HCT116 (cell line): ENCODE measurements around the gene FRMD4A. TPM values are rescaled to one million over a fixed set of nuclear protein-coding genes. Genes with fewer than 3 reads are reported as not detected.

Experiments
- ATAC-seq: fragments of 200-7000 bp; cut with Tn5 transposase; 2 replicates; pipeline ENCODE4 v1.9.1; 2020; ENCODE audit warnings: mild to moderate bottlenecking, moderate library complexity
- BruUV-seq: library from RNA; stranded (reverse); fragments of 400-500 nt; replicated peaks from 2 replicates; lab custom pipeline; 2021; lab: Mats Ljungman, UMichigan
- CTCF ChIA-PET: fragments of 300-600 bp; sonication (Branson Sonifier 250); formaldehyde crosslinking; loops from one replicate; lab custom pipeline; 2021; ENCODE audit warnings: antibody characterized with exemption; lab: Charles Lee
- POLR2A ChIA-PET: fragments of 300-600, 350-600 bp; sonication (Branson Sonifier 250); formaldehyde crosslinking; loops from one replicate; lab custom pipeline; 2021; ENCODE audit warnings: antibody characterized with exemption; lab: Charles Lee
- RAD21 ChIA-PET, 2 experiments: fragments of 300-600 bp; sonication (Branson Sonifier 250); formaldehyde crosslinking; loops; one replicate each; lab custom pipeline; 2023; ENCODE audit warnings: low total read pairs in 2 of 2; ENCODE audit not compliant: uncharacterized antibody in 2 of 2, unreplicated experiment in 2 of 2, low non-redundant PET in 1 of 2; lab: Charles Lee
- DNase-seq: peaks from one replicate; pipeline ENCODE4 v3.0.0-alpha.2; 2010; ENCODE audit warnings: low read depth, low spot score
- H2AFZ ChIP-seq: fragments of 200-600 bp; shearing (Covaris generic), sonication (generic); 2 replicates; pipeline ENCODE4 v1.6.1; 2017; ENCODE audit warnings: low read depth, mixed run types, mixed read lengths, antibody characterized with exemption, low read length; ENCODE audit not compliant: poor library complexity, severe bottlenecking
- H3K27ac ChIP-seq: 2 replicates; pipeline ENCODE4 v1.5.1; 2012; ENCODE audit warnings: low read depth, low read length
- H3K27me3 ChIP-seq: fragments of 200-600 bp; sonication (generic); 2 replicates; pipeline ENCODE4 v1.6.1; 2016; ENCODE audit warnings: mixed run types, low read length, mixed read lengths; ENCODE audit not compliant: insufficient read depth
- H3K36me3 ChIP-seq, 2 experiments: fragments of 200-500 bp in 1 of 2; fragments of 200-600 bp in 1 of 2; sonication (Bioruptor generic) in 1 of 2; sonication (generic) in 1 of 2; 2 replicates each; pipeline versions ENCODE4 v1.5.1 to v1.6.1; 2014 to 2016; ENCODE audit warnings: low read length in 2 of 2, inconsistent platforms in 1 of 2, mixed read lengths in 1 of 2, mixed run types in 1 of 2; ENCODE audit not compliant: insufficient read depth in 2 of 2, control insufficient read depth in 1 of 2
- H3K4me1 ChIP-seq, 2 experiments: fragments of 200-600 bp in 1 of 2; sonication (generic) in 1 of 2; 2 replicates each; pipeline versions ENCODE4 v1.5.1 to v1.6.1; 2012 to 2017; ENCODE audit warnings: low read length in 2 of 2, inconsistent platforms in 1 of 2, mild to moderate bottlenecking in 1 of 2, mixed read lengths in 1 of 2, mixed run types in 1 of 2, moderate library complexity in 1 of 2; ENCODE audit not compliant: insufficient read depth in 2 of 2, control insufficient read depth in 1 of 2
- H3K4me2 ChIP-seq: fragments of 200-600 bp; sonication (generic); 2 replicates; pipeline ENCODE4 v1.6.1; 2017; ENCODE audit warnings: mixed run types, low read length, mixed read lengths
- H3K4me3 ChIP-seq, 2 experiments: fragments of 200-600 bp in 1 of 2; sonication (generic) in 1 of 2; replicated peaks in 1 of 2; 2 replicates each; pipeline ENCODE4 v1.5.1; 2011 to 2016; ENCODE audit warnings: low read length in 2 of 2, control low read depth in 1 of 2, low read depth in 1 of 2, mild to moderate bottlenecking in 1 of 2, mixed read lengths in 1 of 2, mixed run types in 1 of 2
- H3K79me2 ChIP-seq: fragments of 200-600 bp; sonication (generic); 2 replicates; pipeline ENCODE4 v1.6.1; 2017; ENCODE audit warnings: mild to moderate bottlenecking, mixed run types, low read length, moderate library complexity, mixed read lengths; ENCODE audit not compliant: insufficient read depth
- H3K9ac ChIP-seq: fragments of 200-600 bp; sonication (generic); 2 replicates; pipeline ENCODE4 v1.6.1; 2016; ENCODE audit warnings: low read length, mixed read lengths
- H3K9me2 ChIP-seq: fragments of 200-600 bp; sonication (generic), shearing (Covaris generic); 2 replicates; pipeline ENCODE4 v1.6.1; 2017; ENCODE audit warnings: mixed run types, mild to moderate bottlenecking, moderate library complexity; ENCODE audit not compliant: insufficient read depth
- H3K9me3 ChIP-seq, 2 experiments: fragments of 200-500 bp in 1 of 2; fragments of 200-600 bp in 1 of 2; sonication (Bioruptor generic) in 1 of 2; sonication (generic) in 1 of 2; 2 replicates each; pipeline ENCODE4 v1.6.1; 2014 to 2017; ENCODE audit warnings: low read length in 2 of 2, mixed read lengths in 2 of 2, inconsistent platforms in 1 of 2, low read depth in 1 of 2, mild to moderate bottlenecking in 1 of 2, mixed run types in 1 of 2, moderate library complexity in 1 of 2; ENCODE audit not compliant: control insufficient read depth in 1 of 2, insufficient read depth in 1 of 2
- H4K20me1 ChIP-seq: fragments of 200-600 bp; sonication (generic), shearing (Covaris generic); 2 replicates; pipeline ENCODE4 v1.6.1; 2017; ENCODE audit warnings: mixed run types, mild to moderate bottlenecking, moderate library complexity; ENCODE audit not compliant: insufficient read depth
- ATF3 ChIP-seq: IDR thresholded peaks from 2 replicates; pipeline ENCODE4 v1.6.1; 2012
- CBX3 ChIP-seq: IDR thresholded peaks from 2 replicates; pipeline ENCODE4 v1.6.1; 2012; ENCODE audit warnings: low read depth
- CEBPB ChIP-seq: IDR thresholded peaks from 2 replicates; pipeline ENCODE4 v1.6.1; 2012; ENCODE audit warnings: low read depth
- CTCF ChIP-seq, 3 experiments: fragments of 200-600 bp in 1 of 3; sonication (generic) in 1 of 3; IDR thresholded peaks in 2 of 3; conservative IDR thresholded peaks in 1 of 3; 2 replicates each; pipeline ENCODE4 v1.5.1; 2012 to 2017; ENCODE audit warnings: low read depth in 2 of 3, low read length in 2 of 3, antibody characterized with exemption in 1 of 3, borderline replicate concordance in 1 of 3, control low read depth in 1 of 3, mild to moderate bottlenecking in 1 of 3, mixed read lengths in 1 of 3, mixed run types in 1 of 3, moderate library complexity in 1 of 3; ENCODE audit not compliant: insufficient read depth in 1 of 3
- ELF1 ChIP-seq: IDR thresholded peaks from 2 replicates; pipeline ENCODE4 v1.6.1; 2012; ENCODE audit warnings: low read depth, borderline replicate concordance
- EZH2phosphoT487 ChIP-seq: fragments of 200-600 bp; IDR thresholded peaks from 2 replicates; pipeline ENCODE4 v1.6.1; 2018; ENCODE audit warnings: antibody characterized with exemption, borderline replicate concordance
- JUND ChIP-seq: IDR thresholded peaks from 2 replicates; pipeline ENCODE4 v1.6.1; 2012
- MAX ChIP-seq: IDR thresholded peaks from 2 replicates; pipeline ENCODE4 v1.6.1; 2012
- POLR2A ChIP-seq: IDR thresholded peaks from 2 replicates; pipeline ENCODE4 v1.7.0; 2011; ENCODE audit warnings: borderline replicate concordance; ENCODE audit not compliant: insufficient read depth, insufficient read length; ENCODE audit errors: extremely low read depth
- POLR2AphosphoS5 ChIP-seq: IDR thresholded peaks from 2 replicates; pipeline ENCODE4 v1.6.1; 2011; ENCODE audit warnings: mild to moderate bottlenecking, low read depth, low read length, moderate library complexity
- SRF ChIP-seq: IDR thresholded peaks from 2 replicates; pipeline ENCODE4 v1.6.1; 2012; ENCODE audit warnings: low read depth
- TCF7L2 ChIP-seq: IDR thresholded peaks from 2 replicates; pipeline ENCODE4 v1.7.0; 2011; ENCODE audit warnings: borderline replicate concordance, inconsistent platforms; ENCODE audit not compliant: insufficient read depth, insufficient read length; ENCODE audit errors: extremely low read depth
- YY1 ChIP-seq: IDR thresholded peaks from 2 replicates; pipeline ENCODE4 v1.6.1; 2011; ENCODE audit warnings: low read length, low read depth, moderate library complexity, mild to moderate bottlenecking; ENCODE audit not compliant: insufficient replicate concordance; ENCODE audit errors: extremely low read depth
- ZBTB33 ChIP-seq: IDR thresholded peaks from 2 replicates; pipeline ENCODE4 v1.6.1; 2011; ENCODE audit warnings: mild to moderate bottlenecking, low read length, moderate library complexity; ENCODE audit not compliant: insufficient replicate concordance; ENCODE audit errors: extremely low read depth
- ZFX ChIP-seq: fragments of 450-650 bp; IDR thresholded peaks from 2 replicates; pipeline ENCODE4 v1.6.1; 2017
- intact Hi-C: fragments of 100-400 bp; cut with micrococcal nuclease; formaldehyde crosslinking; loops from 2 replicates; pipeline ENCODE4 v1.10.0; 2022
- total RNA-seq: library from RNA; stranded (reverse); gene quantifications from one replicate; pipeline ENCODE4 v1.2.1, GENCODE V29; 2021; ENCODE audit not compliant: unreplicated experiment

The FRMD4A gene
- total RNA-seq, 1 experiment from 2014 or later = 0.20 TPM

DNA sequence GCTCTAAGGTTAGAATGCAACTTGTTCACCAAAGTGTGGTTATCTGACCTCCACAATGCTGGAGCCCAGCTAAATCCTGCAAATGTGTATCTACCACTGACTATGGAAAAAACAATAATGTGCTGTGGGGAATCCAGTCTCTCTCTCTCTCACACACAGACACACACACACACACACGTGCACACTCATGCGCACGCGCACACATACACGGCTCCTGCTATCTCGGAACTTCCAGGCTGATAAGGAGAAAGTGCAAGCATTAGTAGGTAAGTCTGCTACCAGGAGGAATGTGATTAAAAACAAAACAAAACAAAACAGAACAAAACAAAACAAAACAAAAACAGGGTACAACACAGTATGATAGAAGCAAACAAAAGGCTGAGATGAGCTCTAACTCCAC is 205.2 kb downstream of the FRMD4A start:
- TF ChIP-seq POLR2A = no peak
- no peak for TF ChIP-seq CTCF (IDR thresholded peaks at IDR 0.05 in 2 of 3, conservative IDR thresholded peaks at IDR 0.05 in 1 of 3; ENCODE audit: borderline replicate concordance in 1 of 3, insufficient read depth in 1 of 3, low read depth in 2 of 3, low read length in 2 of 3)
- no peak for TF ChIP-seq CBX3
- TF ChIP-seq ELF1 = no peak
- no peak for TF ChIP-seq JUND
- ChIA-PET RAD21 (no interaction called here), CTCF (no interaction called here), POLR2A (no interaction called here)
- Histone ChIP-seq H3K9me2 (no peaks in the 10 kb centered on the region), H3K27me3 (peaks cover 10% of the 10 kb centered on the region; the same call in 1 of the 2 replicates), H4K20me1 (no peaks in the 10 kb centered on the region), H3K4me1 (peaks cover 7 to 8% of the 10 kb centered on the region in 2 experiments), H3K4me3 (no peak overlapping the region), H3K4me2 (no peak overlapping the region), H2AFZ (no peak overlapping the region), H3K27ac (no peak overlapping the region), H3K36me3 (no peaks in the 10 kb centered on the region), H3K9ac (no peak overlapping the region), H3K79me2 (no peaks in the 10 kb centered on the region), H3K9me3 (no peaks in the 10 kb centered on the region)
- intact Hi-C loops = no loop called here
- ATAC-seq = no peak
- DNase-seq = no peak
- no TSS peak for BruUV-seq

- intact Hi-C loops = no loop called here
- ChIA-PET RAD21 (no interaction called here), CTCF (no interaction called here), POLR2A (no interaction called here)
- Histone ChIP-seq H2AFZ (no peak overlapping the region), H3K4me1 (peaks cover 7 to 8% of the 10 kb centered on the region in 2 experiments), H3K9me3 (no peaks in the 10 kb centered on the region), H3K9ac (no peak overlapping the region), H3K27me3 (peaks cover 10% of the 10 kb centered on the region; the same call in 1 of the 2 replicates), H3K27ac (no peak overlapping the region), H3K79me2 (no peaks in the 10 kb centered on the region), H3K4me2 (no peak overlapping the region), H4K20me1 (no peaks in the 10 kb centered on the region), H3K9me2 (no peaks in the 10 kb centered on the region), H3K36me3 (no peaks in the 10 kb centered on the region), H3K4me3 (no peak overlapping the region)
- TF ChIP-seq POLR2AphosphoS5 (no peak), EZH2phosphoT487 (no peak), YY1 (no peak), CEBPB (no peak), ATF3 (no peak), ZBTB33 (no peak), ELF1 (no peak), ZFX (no peak), TCF7L2 (no peak), CBX3 (no peak), MAX (no peak), SRF (no peak)
- DNase-seq (no peak), ATAC-seq (no peak)
- no TSS peak for BruUV-seq
These were observed 205.8 kb downstream of the FRMD4A start for GRCh38 chr10:14124941-14125340.
